Ectodermal cell (in vitro differentiated cells): Measurements from ENCODE around the gene SIRT3.

ENCODE experiments used
- H3K27ac ChIP-seq: 2 replicates; pipeline ENCODE4 v1.7.0; 2013; ENCODE audit warnings: mild to moderate bottlenecking, low read depth, low read length; ENCODE audit not compliant: insufficient read depth, poor library complexity, severe bottlenecking
- H3K27me3 ChIP-seq: 2 replicates; pipeline ENCODE4 v1.7.0; 2013; ENCODE audit warnings: mild to moderate bottlenecking, low read length; ENCODE audit not compliant: insufficient read depth, control insufficient read depth, poor library complexity, severe bottlenecking
- H3K36me3 ChIP-seq: one replicate; pipeline ENCODE4 v1.7.0; 2013; ENCODE audit warnings: low read length; ENCODE audit not compliant: control insufficient read depth, insufficient read depth
- H3K4me1 ChIP-seq: one replicate; pipeline ENCODE4 v1.7.0; 2013; ENCODE audit warnings: low read length; ENCODE audit not compliant: control insufficient read depth, insufficient read depth
- H3K4me3 ChIP-seq: 2 replicates; pipeline ENCODE4 v1.7.0; 2013; ENCODE audit warnings: low read depth, low read length, control low read depth; ENCODE audit not compliant: insufficient read depth
- H3K9me3 ChIP-seq: 2 replicates; pipeline ENCODE4 v1.7.0; 2013; ENCODE audit warnings: mild to moderate bottlenecking, low read length, moderate library complexity; ENCODE audit not compliant: control insufficient read depth
- whole genome bisulfite sequencing, 2 experiments: methylation state at CpG; one replicate each; pipeline ENCODE4 v1.1.7; 2013; ENCODE audit warnings: missing lambda C conversion rate in 2 of 2; 5-methylcytosine and 5-hydroxymethylcytosine counted together

SIRT3 gene

GRCh38 chr11:255816-256215 lies 19.7 kb upstream of the SIRT3 start:
- H3K27me3 ChIP-seq = no peaks in the 10 kb centered on the region
- no peak overlapping the region for H3K27ac ChIP-seq
- no peaks in the 10 kb centered on the region for H3K4me1 ChIP-seq
- H3K36me3 ChIP-seq = peaks cover 18% of the 10 kb centered on the region
- H3K9me3 ChIP-seq = no peaks in the 10 kb centered on the region
- H3K4me3 ChIP-seq = no peak overlapping the region
- WGBS, 2 experiments = 96% methylated on average over 2 of the region's 2 CpGs

GRCh38 chr11:255176-255575 lies 19.0 kb upstream of the SIRT3 start:
- WGBS, 2 experiments = 80 to 90% methylated on average over 2 to 3 of the region's 3 CpGs
- no peaks in the 10 kb centered on the region for H3K9me3 ChIP-seq
- H3K27ac ChIP-seq = no peak overlapping the region
- peaks cover 18% of the 10 kb centered on the region for H3K36me3 ChIP-seq
- H3K27me3 ChIP-seq = no peaks in the 10 kb centered on the region
- no peak overlapping the region for H3K4me3 ChIP-seq
- H3K4me1 ChIP-seq = no peaks in the 10 kb centered on the region

GRCh38 chr11:253886-254270 lies 17.7 kb upstream of the SIRT3 start:
- Histone ChIP-seq H3K36me3 (peaks cover 20% of the 10 kb centered on the region), H3K4me1 (no peaks in the 10 kb centered on the region)
- 88 to 95% methylated on average over 4 of the region's 5 CpGs for WGBS, 2 experiments

GRCh38 chr11:253160-253885 lies 17.2 kb upstream of the SIRT3 start:
- Histone ChIP-seq H3K36me3 (peaks cover 23% of the 10 kb centered on the region), H3K4me1 (no peaks in the 10 kb centered on the region), H3K4me3 (no peak overlapping the region), H3K9me3 (no peaks in the 10 kb centered on the region), H3K27me3 (no peaks in the 10 kb centered on the region), H3K27ac (no peak overlapping the region)
- 93 to 95% methylated on average over 13 of the region's 13 CpGs for WGBS, 2 experiments

More at GRCh38 chr11:253886-254270, 17.7 kb upstream of the SIRT3 start:
- Histone ChIP-seq H3K9me3 (no peaks in the 10 kb centered on the region), H3K27me3 (no peaks in the 10 kb centered on the region), H3K4me3 (no peak overlapping the region), H3K27ac (no peak overlapping the region)

GRCh38 chr11:252666-253065 lies 16.5 kb upstream of the SIRT3 start:
- WGBS, 2 experiments = 97 to 98% methylated on average over 8 of the region's 8 CpGs
- Histone ChIP-seq H3K27ac (no peak overlapping the region), H3K4me1 (no peaks in the 10 kb centered on the region), H3K27me3 (no peaks in the 10 kb centered on the region), H3K36me3 (peaks cover 23% of the 10 kb centered on the region), H3K4me3 (no peak overlapping the region), H3K9me3 (no peaks in the 10 kb centered on the region)

GRCh38 chr11:251550-251949 lies 15.4 kb upstream of the SIRT3 start:
- H3K36me3 ChIP-seq = peaks cover 25% of the 10 kb centered on the region

GRCh38 chr11:250740-251299 lies 14.7 kb upstream of the SIRT3 start:
- H3K9me3 ChIP-seq = no peaks in the 10 kb centered on the region
- H3K4me3 ChIP-seq = no peak overlapping the region
- 79 to 80% methylated on average over 10 of the region's 10 CpGs for WGBS, 2 experiments
- H3K27me3 ChIP-seq = no peaks in the 10 kb centered on the region
- no peak overlapping the region for H3K27ac ChIP-seq
- H3K4me1 ChIP-seq = no peaks in the 10 kb centered on the region
- H3K36me3 ChIP-seq = peaks cover 32% of the 10 kb centered on the region

More at GRCh38 chr11:251550-251949, 15.4 kb upstream of the SIRT3 start:
- Histone ChIP-seq H3K4me3 (no peak overlapping the region), H3K27ac (no peak overlapping the region), H3K9me3 (no peaks in the 10 kb centered on the region), H3K27me3 (no peaks in the 10 kb centered on the region), H3K4me1 (no peaks in the 10 kb centered on the region)
- WGBS, 2 experiments = 92 to 94% methylated on average over 10 of the region's 10 CpGs

- H3K4me3 ChIP-seq = no peak overlapping the region
- H3K36me3 ChIP-seq = peaks cover 36% of the 10 kb centered on the region
- H3K27ac ChIP-seq = no peak overlapping the region
- H3K9me3 ChIP-seq = no peaks in the 10 kb centered on the region
- 89 to 91% methylated on average over 4 to 5 of the region's 5 CpGs for WGBS, 2 experiments
- H3K27me3 ChIP-seq = no peaks in the 10 kb centered on the region
- H3K4me1 ChIP-seq = no peaks in the 10 kb centered on the region
Measured at GRCh38 chr11:250274-250673, 14.1 kb upstream of the SIRT3 start.

GRCh38 chr11:249062-249461 lies 12.9 kb upstream of the SIRT3 start:
- Histone ChIP-seq H3K36me3 (peaks cover 42% of the 10 kb centered on the region), H3K4me3 (no peak overlapping the region), H3K27me3 (no peaks in the 10 kb centered on the region), H3K27ac (no peak overlapping the region), H3K4me1 (no peaks in the 10 kb centered on the region), H3K9me3 (no peaks in the 10 kb centered on the region)
- 82 to 83% methylated on average over 8 of the region's 8 CpGs for WGBS, 2 experiments

GRCh38 chr11:244376-244775 lies 8.2 kb upstream of the SIRT3 start:
- H3K36me3 ChIP-seq = peaks cover 27% of the 10 kb centered on the region
- no peaks in the 10 kb centered on the region for H3K9me3 ChIP-seq
- H3K27ac ChIP-seq = no peak overlapping the region
- no peaks in the 10 kb centered on the region for H3K4me1 ChIP-seq
- no peaks in the 10 kb centered on the region for H3K27me3 ChIP-seq
- H3K4me3 ChIP-seq = no peak overlapping the region
- 89 to 100% methylated on average over 1 to 2 of the region's 2 CpGs for WGBS, 2 experiments
